ELF-1 (cell line): ENCODE measurements around the gene SRD5A2.

Source experiments
- DNase-seq: peaks from one replicate; pipeline ENCODE4 v3.0.0-alpha.2; 2016; ENCODE audit warnings: low read depth, low spot score

Gene SRD5A2, protein sequence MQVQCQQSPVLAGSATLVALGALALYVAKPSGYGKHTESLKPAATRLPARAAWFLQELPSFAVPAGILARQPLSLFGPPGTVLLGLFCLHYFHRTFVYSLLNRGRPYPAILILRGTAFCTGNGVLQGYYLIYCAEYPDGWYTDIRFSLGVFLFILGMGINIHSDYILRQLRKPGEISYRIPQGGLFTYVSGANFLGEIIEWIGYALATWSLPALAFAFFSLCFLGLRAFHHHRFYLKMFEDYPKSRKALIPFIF

GRCh38 chr2:31580321-31581117 lies at the start of gene SRD5A2:
SRD5A2 (minus strand) TSS chr2:31580938; CDS start chr2:31580900, 38 bp downstream.
- DNase-seq = peak; percentile 48

DNA sequence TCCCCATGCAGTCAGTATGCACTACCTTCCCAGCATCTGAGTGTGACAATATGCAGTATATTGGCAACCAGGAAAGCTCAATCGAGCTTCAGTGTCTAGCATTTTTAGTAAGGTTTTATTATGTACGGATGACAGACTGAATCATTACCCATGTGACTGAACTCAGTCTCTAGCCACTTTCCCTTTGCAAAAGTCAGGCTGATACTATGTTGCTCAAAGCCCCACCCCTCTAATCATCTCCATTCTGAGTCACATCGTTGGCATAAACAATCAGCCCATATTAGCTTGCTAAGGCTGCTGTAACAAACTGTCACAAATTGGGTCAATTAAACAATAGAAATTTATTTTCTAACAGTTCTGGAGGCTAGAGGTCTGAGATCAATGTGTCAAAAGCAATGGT lies 25.8 kb upstream of the SRD5A2 start:
- no peak for DNase-seq

DNA sequence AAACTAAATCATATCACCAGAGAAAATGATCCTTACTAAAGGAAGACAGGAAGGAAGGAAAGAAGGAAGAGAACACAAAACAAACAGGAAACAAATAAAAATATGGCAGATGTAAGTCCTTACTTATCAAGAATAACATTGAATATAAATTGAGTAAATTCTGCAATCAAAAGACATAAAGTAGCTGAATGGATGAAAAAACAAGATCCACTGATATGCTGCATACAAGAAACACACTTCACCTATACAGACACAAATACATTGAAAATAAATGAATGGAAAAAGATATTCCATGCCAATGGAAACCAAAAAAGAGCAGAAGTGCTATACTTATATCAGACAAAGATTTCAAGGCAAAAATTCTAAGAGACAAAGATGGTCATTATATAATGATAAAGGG lies 18.0 kb upstream of the SRD5A2 start:
- DNase-seq = no peak

DNA sequence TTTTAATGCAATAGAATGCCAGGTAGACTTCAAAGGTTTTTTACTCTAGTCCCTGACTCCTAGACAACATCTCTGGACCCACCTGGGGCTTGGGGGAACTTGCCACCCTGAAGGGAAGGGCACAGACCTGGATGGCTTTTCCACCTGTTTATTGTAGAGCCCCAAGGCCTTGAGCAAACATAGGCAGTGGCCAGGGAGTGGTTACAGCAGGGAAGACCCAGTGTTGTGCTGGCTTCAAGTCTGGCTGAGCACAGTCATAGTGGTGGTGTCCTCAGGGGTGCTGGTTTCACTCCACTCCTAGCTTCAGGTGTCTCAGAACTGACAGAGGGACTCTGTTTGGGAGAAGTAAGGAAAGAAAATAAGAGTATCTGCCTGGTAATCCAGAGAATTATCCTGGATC lies 5.5 kb upstream of the SRD5A2 start:
- no peak for DNase-seq

GRCh38 chr2:31581124-31581795 lies 522 bp upstream of the SRD5A2 start:
- no peak for DNase-seq

GRCh38 chr2:31579996-31580320 lies 780 bp downstream of the SRD5A2 start:
- peak; percentile 4 for DNase-seq

GRCh38 chr2:31578316-31578715 lies 2.4 kb downstream of the SRD5A2 start:
- DNase-seq = no peak

- no peak for DNase-seq
Observed at GRCh38 chr2:31577143-31577542, 3.6 kb downstream of the SRD5A2 start.

- no peak for DNase-seq
Observed at GRCh38 chr2:31568585-31569201, 12.0 kb downstream of the SRD5A2 start.

- DNase-seq = no peak
Observed at GRCh38 chr2:31567679-31568078, 13.1 kb downstream of the SRD5A2 start.

DNA sequence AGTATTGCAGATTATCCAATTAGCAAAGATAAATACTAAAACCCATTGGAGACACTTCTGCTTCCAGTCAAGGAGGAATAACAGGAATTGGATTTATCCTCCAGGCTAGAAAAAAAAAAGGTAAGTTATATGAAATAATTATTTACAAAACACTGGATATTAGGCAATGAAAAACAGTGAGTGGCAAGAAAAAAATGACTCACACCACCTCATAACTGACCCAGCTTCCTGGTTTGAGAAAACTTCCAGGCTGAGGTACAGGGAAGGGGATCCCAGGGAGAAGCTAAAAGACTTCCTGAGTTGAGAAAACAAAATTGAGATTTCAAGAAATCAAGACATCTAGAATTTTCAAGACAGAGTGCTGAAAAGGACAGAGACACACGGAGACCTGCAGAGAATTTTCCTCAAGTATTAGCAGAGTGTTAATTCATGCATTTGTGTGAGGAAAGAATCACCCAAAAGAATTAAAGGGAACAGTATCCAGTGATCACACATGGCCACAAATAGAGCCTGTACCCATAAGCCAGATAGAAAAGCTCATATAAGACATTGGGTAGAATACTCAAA lies 17.4 kb downstream of the SRD5A2 start:
- DNase-seq = no peak

DNA sequence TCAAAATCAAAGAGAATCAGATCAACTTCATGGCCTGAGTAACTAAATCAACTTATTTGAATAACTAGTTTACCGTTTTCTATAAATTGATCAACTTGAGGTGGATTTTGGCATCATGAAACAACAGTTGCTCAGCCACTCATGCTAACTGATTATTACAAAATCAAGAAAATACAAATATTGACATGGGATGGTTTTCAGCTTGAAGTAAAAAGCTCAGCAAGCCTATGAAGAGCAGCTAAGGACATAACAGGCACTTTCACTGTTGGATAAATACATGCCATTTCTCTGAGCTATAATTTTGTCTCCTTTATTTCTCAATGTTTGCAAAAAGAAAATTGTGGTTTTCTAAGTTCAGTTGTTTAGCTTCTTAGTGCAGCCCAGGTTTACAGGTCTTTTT lies 18.9 kb downstream of the SRD5A2 start:
- DNase-seq = no peak

GRCh38 chr2:31558401-31559295 lies 22.1 kb downstream of the SRD5A2 start:
- DNase-seq = no peak

DNA sequence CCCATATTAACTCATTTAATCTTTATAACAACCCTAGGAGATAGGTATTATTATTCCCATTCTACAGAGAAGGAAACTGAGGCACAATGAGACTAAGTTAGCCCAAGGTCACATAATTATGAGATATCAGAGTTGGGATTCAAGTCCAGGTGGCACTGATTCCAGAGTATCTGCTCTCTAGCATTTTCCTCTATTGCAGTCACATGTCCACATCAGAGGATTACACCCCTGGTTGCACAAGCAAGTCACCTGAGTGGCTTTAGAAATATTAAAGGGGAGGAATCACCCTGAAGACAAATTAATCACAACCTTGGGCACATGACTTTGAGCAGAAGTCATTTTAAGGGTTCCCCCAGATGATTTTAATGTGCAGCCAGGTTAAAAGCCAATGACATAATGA lies 23.8 kb downstream of the SRD5A2 start:
- DNase-seq = no peak

DNA sequence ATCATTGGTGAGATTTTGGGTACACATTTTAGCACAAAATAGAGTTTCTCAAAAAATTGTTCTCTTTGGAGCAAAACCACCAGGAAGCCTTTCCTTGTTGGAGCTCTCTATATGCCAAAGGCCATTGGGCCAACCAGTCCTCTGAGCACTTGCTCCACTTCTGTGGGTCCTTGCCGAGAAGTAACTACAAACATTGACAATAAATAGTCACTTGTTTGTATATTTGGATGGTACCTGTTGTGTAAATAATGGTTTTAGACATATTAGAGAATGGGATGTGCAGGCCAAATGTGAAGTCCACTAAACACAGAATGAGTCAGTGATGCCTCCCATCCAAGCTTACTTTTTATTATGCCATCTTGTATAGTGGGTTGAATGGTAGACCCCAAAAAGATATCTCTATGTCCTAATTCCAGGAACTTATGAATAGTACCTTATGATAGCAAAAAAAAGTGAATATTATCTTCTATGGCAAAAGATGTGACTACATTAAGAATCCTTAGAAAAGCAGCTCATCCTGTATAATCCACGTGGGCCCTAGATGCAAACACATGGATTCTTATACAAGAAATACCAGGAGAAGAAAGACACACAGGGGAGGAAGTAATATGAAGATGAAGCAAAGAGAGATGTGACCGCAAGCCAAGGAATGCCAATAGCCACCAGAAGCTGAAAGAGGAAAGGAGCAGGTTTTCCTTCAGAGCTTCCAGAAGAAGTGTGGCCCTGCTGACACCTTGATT lies 24.6 kb downstream of the SRD5A2 start:
- no peak for DNase-seq

GRCh38 chr2:31553362-31553761 lies 27.4 kb downstream of the SRD5A2 start:
- DNase-seq = no peak

DNA sequence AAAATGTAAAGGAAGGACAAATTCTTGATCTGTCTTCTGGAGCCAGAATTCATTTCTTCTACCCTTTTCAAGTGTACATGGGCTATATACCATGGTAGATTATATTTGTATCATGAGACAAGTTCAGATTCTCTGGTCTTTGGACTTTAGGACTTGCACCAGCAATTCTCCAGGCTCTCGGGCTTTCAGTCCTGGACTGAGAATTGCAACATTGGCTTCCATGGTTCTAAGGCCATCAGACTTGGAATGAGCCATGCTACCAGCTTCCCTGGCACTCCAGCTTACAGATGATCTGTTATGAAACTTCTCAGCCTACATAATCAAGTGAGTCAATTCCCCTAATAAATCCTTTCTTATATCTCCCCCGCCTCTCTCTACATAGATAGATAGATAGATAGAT lies 33.3 kb downstream of the SRD5A2 start:
- DNase-seq = no peak

GRCh38 chr2:31541853-31542252 lies 38.9 kb downstream of the SRD5A2 start:
- DNase-seq = no peak

GRCh38 chr2:31539505-31539904 lies 41.2 kb downstream of the SRD5A2 start:
- peak; percentile 30 for DNase-seq

GRCh38 chr2:31535768-31536167 lies 45.0 kb downstream of the SRD5A2 start:
- no peak for DNase-seq
